Ascending aorta (tissue), 2 donors: Measurements from ENCODE around the gene TMC6. TPM values are rescaled to one million over a fixed set of nuclear protein-coding genes. Genes with fewer than 3 reads are reported as not detected.

Experiments used
- DNase-seq, 2 donors: peaks; one replicate each; pipeline ENCODE4 v3.0.0-alpha.2; 2019; ENCODE audit warnings: low spot score in 2 of 2
- H3K27ac ChIP-seq, 2 donors: fragments of 200-600 bp; sonication (generic); one replicate each; pipeline ENCODE4 v1.5.1; 2016 to 2017; ENCODE audit warnings: mild to moderate bottlenecking in 1 of 2
- H3K27me3 ChIP-seq: fragments of 200-600 bp; sonication (generic); one replicate; pipeline ENCODE4 v1.5.1; 2017
- H3K36me3 ChIP-seq, 2 donors: fragments of 200-600 bp; sonication (generic); one replicate each; pipeline ENCODE4 v1.5.1; 2016
- H3K4me1 ChIP-seq, 2 donors: fragments of 200-600 bp; sonication (generic); one replicate each; pipeline ENCODE4 v1.5.1; 2016 to 2017; ENCODE audit warnings: mild to moderate bottlenecking in 1 of 2
- H3K4me3 ChIP-seq, 2 donors: fragments of 200-600 bp; sonication (generic); one replicate each; pipeline ENCODE4 v1.5.1; 2016 to 2017; ENCODE audit warnings: mild to moderate bottlenecking in 1 of 2
- H3K9me3 ChIP-seq, 2 donors: fragments of 200-600 bp; sonication (generic); one replicate each; pipeline ENCODE4 v1.5.1; 2016
- intact Hi-C: fragments of 100-400 bp; cut with DNase I; formaldehyde crosslinking; loops from one replicate; pipeline ENCODE4 v1.15.1; 2023
- total RNA-seq: library from RNA; depleted of rRNA; stranded (reverse); fragments of >200 nt; gene quantifications from one replicate; pipeline ENCODE4 v1.1.0, GENCODE V29; 2016
- TF ChIP-seq, protein P1 (sequence below), 3 experiments: fragments of 200-600 bp in 2 of 3; fragments of 450-650 bp in 1 of 3; sonication (generic) in 2 of 3; IDR thresholded peaks; one replicate each; pipeline ENCODE4 v1.5.1; 2016 to 2019; ENCODE audit warnings: antibody characterized with exemption in 3 of 3, mild to moderate bottlenecking in 1 of 3, moderate library complexity in 1 of 3

Gene TMC6
- total RNA-seq, 1 donor from 2014 or later = 173 TPM

DNA sequence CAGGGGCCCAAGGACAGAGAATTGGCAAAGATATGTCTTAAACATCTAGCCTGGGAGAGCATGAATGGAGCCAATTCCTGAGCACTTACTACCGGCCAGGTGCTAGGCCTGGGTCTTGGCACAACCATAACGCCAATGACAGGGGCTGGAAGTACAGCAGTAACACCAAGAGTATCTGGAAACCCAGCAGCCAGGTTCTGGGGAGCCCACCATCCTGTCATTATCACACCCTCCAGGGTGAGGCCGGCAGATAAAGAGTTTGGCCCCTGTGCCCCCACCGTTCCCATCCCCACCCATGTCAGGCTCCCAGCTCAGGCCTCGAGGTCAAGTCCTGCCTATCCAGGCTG is 1.5 kb upstream of the TMC6 start:
- no peaks in the 10 kb centered on the region for H3K27me3 ChIP-seq
- H3K4me1 ChIP-seq = peaks cover 5 to 31% of the 10 kb centered on the region in 2 donors
- DNase-seq = no peak
- H3K27ac ChIP-seq = peak overlapping the region in 1 of 2 donors; percentile 0
- TF ChIP-seq, protein P1, sequence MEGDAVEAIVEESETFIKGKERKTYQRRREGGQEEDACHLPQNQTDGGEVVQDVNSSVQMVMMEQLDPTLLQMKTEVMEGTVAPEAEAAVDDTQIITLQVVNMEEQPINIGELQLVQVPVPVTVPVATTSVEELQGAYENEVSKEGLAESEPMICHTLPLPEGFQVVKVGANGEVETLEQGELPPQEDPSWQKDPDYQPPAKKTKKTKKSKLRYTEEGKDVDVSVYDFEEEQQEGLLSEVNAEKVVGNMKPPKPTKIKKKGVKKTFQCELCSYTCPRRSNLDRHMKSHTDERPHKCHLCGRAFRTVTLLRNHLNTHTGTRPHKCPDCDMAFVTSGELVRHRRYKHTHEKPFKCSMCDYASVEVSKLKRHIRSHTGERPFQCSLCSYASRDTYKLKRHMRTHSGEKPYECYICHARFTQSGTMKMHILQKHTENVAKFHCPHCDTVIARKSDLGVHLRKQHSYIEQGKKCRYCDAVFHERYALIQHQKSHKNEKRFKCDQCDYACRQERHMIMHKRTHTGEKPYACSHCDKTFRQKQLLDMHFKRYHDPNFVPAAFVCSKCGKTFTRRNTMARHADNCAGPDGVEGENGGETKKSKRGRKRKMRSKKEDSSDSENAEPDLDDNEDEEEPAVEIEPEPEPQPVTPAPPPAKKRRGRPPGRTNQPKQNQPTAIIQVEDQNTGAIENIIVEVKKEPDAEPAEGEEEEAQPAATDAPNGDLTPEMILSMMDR (IDR thresholded peaks at IDR 0.05) = no peak
- no peaks in the 10 kb centered on the region for H3K36me3 ChIP-seq
- H3K9me3 ChIP-seq = no peaks in the 10 kb centered on the region
- intact Hi-C loops = no loop called here
- no peak overlapping the region for H3K4me3 ChIP-seq

DNA sequence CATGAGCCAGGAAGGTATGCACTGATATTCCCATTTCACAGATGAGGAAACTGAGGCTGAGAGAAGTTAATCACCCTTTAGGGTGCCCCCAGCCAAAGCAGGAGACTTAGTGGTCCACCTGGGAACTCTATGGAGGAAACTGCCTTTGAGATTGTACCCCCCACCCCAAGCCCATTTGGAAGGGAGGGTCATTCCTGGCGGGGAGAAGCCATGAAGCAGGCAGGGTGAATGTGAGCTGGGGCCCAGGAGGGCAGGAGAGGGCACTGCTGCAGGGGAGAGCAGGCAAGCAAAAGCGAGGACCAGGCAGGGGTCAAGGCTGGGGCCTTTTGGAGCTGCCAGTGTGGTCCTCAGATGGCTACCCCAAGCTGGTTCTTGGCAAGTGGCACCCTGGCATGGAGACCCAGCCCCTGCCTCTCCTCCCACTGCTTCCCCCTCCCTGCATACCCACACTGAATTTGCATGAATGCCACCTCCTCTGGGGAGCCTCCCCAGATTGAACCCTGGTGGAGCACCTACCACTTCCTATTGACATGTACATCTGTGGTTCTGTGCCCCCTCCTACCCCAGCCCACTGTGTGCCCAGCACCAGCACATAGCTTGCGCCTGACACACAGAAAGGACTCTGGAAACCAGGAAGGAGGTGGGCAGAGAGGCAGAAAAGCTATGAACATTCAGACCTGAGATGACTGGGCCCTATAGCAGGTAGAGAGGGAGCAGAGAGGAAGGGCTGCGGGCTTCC is 965 bp upstream of the TMC6 start:
- TF ChIP-seq, protein P1 (IDR thresholded peaks at IDR 0.05) = no peak
- no peaks in the 10 kb centered on the region for H3K36me3 ChIP-seq
- DNase-seq = no peak
- H3K27me3 ChIP-seq = no peaks in the 10 kb centered on the region
- no peak overlapping the region for H3K4me3 ChIP-seq
- H3K4me1 ChIP-seq = peaks cover 5 to 31% of the 10 kb centered on the region in 2 donors
- no peak overlapping the region for H3K27ac ChIP-seq
- intact Hi-C loops = no loop called here
- H3K9me3 ChIP-seq = no peaks in the 10 kb centered on the region

DNA sequence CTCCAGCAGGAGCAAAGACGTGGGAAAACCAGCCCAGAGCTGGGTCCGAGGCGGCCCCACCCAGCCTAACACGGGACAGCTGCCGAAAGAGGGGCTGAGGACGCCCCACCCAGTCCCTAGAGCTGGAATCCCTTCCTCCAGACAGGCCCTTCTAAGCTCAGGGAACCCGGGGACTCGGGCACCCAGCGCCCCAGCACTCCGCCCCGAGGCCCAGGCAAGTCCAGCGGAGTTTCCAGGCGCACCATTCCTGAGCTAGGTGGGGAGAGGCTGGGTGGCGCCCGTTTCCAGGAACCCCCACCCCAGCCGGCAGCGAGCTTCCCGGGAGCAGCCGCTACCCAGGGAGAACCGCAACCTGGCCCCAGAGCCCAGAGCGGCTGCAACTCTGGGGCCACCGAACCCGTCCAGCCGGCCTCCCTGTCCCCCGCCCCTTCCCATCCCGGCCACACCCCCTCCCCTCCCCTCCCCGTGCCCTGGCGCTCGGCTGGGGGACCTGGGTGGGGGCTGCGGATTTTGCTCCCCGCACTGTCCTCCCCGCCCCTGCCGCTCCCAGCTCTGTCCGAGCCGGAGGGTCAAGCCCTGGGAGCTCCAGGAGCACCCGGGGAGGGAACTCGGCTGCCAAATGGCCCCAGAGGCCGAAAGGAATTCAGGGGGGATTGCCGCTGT is 536 bp downstream of the TMC6 start:
- intact Hi-C loops = no loop called here
- H3K27ac ChIP-seq = peak overlapping the region; percentile 54 to 58
- no peaks in the 10 kb centered on the region for H3K27me3 ChIP-seq
- peak overlapping the region; percentile 70 to 73 for H3K4me3 ChIP-seq
- peaks cover 5 to 31% of the 10 kb centered on the region in 2 donors for H3K4me1 ChIP-seq
- H3K36me3 ChIP-seq = no peaks in the 10 kb centered on the region
- DNase-seq = no peak
- TF ChIP-seq, protein P1 (IDR thresholded peaks at IDR 0.05) = no peak
- no peaks in the 10 kb centered on the region for H3K9me3 ChIP-seq

DNA sequence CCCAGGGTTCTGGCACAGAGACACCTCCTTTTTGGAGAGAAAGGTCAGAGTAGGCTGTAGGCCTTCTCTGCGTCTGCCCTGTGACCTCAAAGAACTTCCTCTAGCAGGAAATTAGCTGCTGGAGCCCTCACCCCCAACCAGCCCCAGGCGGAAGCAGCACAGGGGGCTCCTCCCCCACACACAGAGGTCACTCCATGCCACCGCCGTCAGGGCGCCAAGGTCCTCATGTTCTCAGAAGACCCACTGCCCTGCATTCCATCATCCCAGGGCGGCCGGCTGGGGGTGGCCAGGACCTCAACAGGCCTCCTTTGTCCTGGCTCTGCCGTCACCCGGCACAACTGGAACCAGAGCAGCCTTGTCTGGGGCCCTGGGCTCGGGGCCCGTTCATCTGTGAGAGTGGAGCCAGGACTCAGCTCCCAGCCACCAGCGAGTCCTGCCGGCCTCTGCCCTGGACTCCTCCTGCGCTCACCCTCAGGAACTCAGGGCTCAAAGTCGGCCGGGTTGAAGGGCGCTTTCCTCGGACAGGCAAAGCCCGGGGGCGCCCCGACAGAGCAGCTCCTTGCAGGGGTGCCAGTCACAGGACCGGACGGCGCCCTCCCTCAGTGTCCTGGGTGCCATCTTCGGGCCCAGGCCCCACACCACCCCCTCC is 1.2 kb downstream of the TMC6 start:
- intact Hi-C loops = no loop called here
- TF ChIP-seq, protein P1 (IDR thresholded peaks at IDR 0.05) = no peak
- Histone ChIP-seq H3K36me3 (no peaks in the 10 kb centered on the region), H3K4me1 (peaks cover 5 to 31% of the 10 kb centered on the region in 2 donors), H3K27ac (peak overlapping the region; percentile 54 to 58), H3K4me3 (peak overlapping the region; percentile 70 to 73), H3K9me3 (no peaks in the 10 kb centered on the region), H3K27me3 (no peaks in the 10 kb centered on the region)
- DNase-seq = no peak

DNA sequence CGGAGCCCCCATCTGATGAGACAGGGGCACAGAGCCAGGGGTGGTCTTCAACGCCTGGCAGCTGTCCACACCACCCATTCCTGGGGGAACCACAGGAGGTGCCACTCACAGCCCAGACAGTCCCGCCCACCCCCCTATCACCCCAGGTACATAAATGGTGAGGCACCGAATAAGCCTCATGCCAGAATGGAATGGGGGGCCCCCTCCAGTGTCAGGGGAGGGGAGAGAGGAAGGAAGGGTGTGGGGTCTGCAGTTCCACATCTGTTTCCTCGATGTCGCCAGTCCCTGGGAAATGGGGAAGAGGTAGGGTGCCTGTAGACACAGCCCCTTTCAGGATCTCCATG is 1.7 kb downstream of the TMC6 start:
- Histone ChIP-seq H3K9me3 (no peaks in the 10 kb centered on the region), H3K27me3 (no peaks in the 10 kb centered on the region), H3K36me3 (no peaks in the 10 kb centered on the region), H3K4me1 (peaks cover 5 to 26% of the 10 kb centered on the region in 2 donors), H3K4me3 (no peak overlapping the region), H3K27ac (peak overlapping the region in 1 of 2 donors; percentile 14)
- TF ChIP-seq, protein P1 (IDR thresholded peaks at IDR 0.05) = no peak
- intact Hi-C loops = no loop called here
- no peak for DNase-seq
